ENCODE results near the gene IGF1.
"Not testable (repeated sequence)": the region's sequence is repeated elsewhere in the genome, so short reads cannot be mapped to it uniquely, and the experiment has no call there.

The IGF1 gene

GRCh38 chr12:102463659-102464249 lies 16.6 kb downstream of the IGF1 start:
- Histone ChIP-seq H3K9me3 (no peaks in the 10 kb centered on the region), H3K36me3 (replicated peaks) (no peaks in the 10 kb centered on the region), H3K4me3 (no peak overlapping the region), H3K27me3 (ENCODE audit: low read depth) (0 out of 2 replicates have a peak, but pooled peaks cover 2% of the 10 kb centered on the region), H3K4me1 (no peaks in the 10 kb centered on the region)
- no peak for DNase-seq (ENCODE audit: low spot score in 2 of 2)
- in situ Hi-C loops (cut with MboI; ENCODE audit: low sequenced_read_pairs) = no loop called here

DNA sequence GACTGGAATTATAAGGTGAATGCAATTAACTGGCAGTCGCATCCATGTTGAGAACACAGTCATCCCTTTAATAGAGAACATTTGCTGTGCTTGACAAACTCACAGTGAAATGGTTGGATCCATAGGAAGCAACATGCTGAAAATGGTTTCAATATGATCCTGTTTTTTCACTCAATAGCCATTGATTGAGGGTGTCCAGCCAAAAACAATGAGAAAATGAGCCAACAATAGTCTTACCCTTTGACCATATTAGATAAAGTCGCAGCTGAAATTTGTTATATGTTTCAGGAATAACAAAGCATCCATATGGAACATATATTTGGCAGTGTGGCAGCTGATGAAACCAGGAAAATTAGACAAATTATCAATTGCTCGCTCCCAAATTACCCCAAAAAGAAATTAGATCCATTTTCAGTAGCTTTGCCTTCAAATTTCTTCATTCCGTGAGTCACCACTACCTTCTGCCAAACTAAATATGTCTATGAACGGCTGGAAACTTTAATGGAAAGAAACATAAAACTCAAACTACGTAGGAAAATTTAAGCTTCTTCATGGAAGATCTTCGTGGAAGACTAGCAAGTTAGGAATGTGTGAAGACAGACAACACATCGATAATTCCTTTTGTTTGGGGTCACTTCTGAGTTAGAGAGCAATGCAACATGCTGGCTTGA lies 17.4 kb downstream of the IGF1 start:
- Histone ChIP-seq H3K4me3 (no peak overlapping the region), H3K4me1 (no peaks in the 10 kb centered on the region), H3K36me3 (replicated peaks) (no peaks in the 10 kb centered on the region), H3K9me3 (no peaks in the 10 kb centered on the region), H3K27me3 (ENCODE audit: low read depth) (0 out of 2 replicates have a peak, but pooled peaks cover 2% of the 10 kb centered on the region)
- no peak for DNase-seq (ENCODE audit: low spot score in 2 of 2)
- in situ Hi-C loops (cut with MboI; ENCODE audit: low sequenced_read_pairs) = no loop called here

DNA sequence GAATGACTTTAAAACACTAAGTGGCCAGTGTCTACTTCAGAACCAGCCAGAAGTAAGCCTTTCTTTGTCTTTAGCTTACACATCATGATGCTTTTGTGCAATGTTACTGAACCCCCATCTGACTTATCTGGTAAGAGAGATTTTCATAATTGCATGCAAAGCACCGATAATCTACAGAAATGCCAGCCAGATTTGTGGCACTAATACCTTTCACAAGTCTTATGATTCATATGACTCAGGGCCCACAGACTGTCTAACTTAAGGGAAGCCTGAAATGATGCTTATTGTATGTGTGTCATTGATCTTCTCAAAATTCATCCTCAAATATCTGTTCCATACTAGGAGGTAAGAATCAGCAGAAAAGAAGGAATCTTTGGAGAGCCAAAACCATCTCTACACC lies 18.0 kb downstream of the IGF1 start:
- Histone ChIP-seq H3K4me3 (no peak overlapping the region), H3K9me3 (no peaks in the 10 kb centered on the region), H3K27me3 (ENCODE audit: low read depth) (0 out of 2 replicates have a peak, but pooled peaks cover 2% of the 10 kb centered on the region), H3K4me1 (no peaks in the 10 kb centered on the region), H3K36me3 (replicated peaks) (no peaks in the 10 kb centered on the region)
- DNase-seq (ENCODE audit: low spot score in 2 of 2) = no peak
- in situ Hi-C loops (cut with MboI; ENCODE audit: low sequenced_read_pairs) = no loop called here

DNA sequence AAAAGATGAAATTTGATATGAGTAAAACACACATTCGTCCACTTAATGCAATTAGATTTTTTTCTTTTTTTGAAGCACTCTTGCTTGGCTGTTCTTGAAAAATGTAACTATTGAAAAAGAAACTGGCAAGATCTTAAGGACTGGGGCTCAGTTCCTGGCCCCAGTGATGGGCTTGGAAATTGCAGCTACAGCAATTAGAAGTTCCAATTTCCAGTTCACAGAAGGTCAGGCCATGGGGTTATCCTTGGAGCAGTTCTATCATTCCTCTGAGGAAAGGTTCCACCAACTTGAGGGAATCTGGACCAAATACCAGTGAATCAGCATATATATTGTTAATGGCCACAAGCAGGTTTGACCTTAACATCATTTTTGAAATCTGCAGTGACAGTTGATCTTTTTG lies 18.9 kb downstream of the IGF1 start:
- H3K4me3 ChIP-seq = no peak overlapping the region
- in situ Hi-C loops (cut with MboI; ENCODE audit: low sequenced_read_pairs) = no loop called here
- H3K4me1 ChIP-seq = no peaks in the 10 kb centered on the region
- no peaks in the 10 kb centered on the region for H3K36me3 ChIP-seq (replicated peaks)
- no peak for DNase-seq (ENCODE audit: low spot score in 2 of 2)
- H3K27me3 ChIP-seq (ENCODE audit: low read depth) = 0 out of 2 replicates have a peak, but pooled peaks cover 2% of the 10 kb centered on the region
- H3K9me3 ChIP-seq = no peaks in the 10 kb centered on the region

DNA sequence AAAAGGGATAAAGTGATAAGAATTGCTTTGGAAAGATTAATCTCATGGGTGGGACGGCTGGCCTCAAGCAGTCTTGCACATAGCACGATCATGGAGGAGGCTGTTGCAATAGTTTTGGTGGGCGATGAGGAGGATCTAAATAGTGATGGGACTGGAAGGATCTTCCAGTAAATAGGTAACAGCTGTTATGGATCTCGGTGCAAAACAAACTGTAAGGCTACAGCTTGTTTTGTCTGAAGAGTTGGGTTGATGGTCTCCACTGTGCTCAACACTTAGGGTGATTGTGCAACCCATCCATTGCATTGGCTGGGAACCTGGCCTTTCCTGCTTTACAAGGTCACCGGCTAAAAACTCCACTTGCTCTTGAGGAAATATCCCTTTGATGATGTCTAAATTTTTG lies 21.0 kb downstream of the IGF1 start:
- H3K4me3 ChIP-seq = no peak overlapping the region
- 0 out of 2 replicates have a peak, but pooled peaks cover 5% of the 10 kb centered on the region for H3K27me3 ChIP-seq (ENCODE audit: low read depth)
- H3K36me3 ChIP-seq (replicated peaks) = no peaks in the 10 kb centered on the region
- H3K4me1 ChIP-seq = no peaks in the 10 kb centered on the region
- in situ Hi-C loops (cut with MboI; ENCODE audit: low sequenced_read_pairs) = no loop called here
- DNase-seq (ENCODE audit: low spot score in 2 of 2) = no peak
- no peaks in the 10 kb centered on the region for H3K9me3 ChIP-seq

DNA sequence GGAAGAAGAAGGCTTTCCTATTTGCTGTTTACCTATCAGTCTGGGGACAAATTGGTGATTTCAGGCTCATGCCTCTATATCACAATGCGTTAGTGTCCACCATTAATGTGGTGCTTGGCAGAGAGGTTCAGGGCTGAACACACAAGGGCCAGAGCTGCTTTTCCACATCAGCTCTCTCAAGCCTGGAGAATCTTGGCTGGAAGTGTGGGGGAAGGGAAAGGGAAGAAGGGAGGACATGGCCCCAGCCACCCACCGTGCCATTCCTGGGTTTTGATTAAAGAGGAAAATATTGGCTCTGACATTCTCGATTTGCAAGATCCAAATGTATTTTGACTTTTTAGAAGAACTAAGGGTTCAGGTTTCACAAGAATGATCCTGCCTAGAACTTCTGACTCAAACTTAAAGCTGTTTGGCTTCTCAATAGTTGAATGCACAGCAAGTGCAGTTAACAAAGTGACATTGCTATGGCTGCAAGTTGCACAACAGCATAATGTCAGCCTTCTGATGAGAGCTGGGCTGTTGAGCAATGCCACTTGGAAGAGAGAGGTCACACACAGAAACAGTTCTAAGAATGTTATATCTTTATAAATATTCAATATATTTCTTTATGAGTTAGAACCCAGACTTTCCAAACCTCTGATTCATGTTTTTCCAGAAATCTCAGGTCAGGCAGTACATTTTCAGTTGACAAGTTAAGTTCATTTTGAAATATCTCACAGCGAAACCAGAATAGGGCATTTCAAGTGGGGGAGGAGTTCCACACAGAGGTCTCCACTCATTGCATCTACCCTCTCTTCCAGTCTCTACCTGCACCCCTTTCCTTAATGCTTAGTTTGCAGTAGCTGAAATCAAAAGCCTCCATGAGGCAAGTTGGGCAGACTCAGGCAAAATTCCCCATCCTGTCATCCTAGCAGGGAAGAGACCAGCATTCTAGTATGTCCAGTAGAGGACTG lies 25.3 kb downstream of the IGF1 start:
- H3K9me3 ChIP-seq = no peaks in the 10 kb centered on the region
- no peak overlapping the region for H3K4me3 ChIP-seq
- no peaks in the 10 kb centered on the region for H3K36me3 ChIP-seq (replicated peaks)
- H3K4me1 ChIP-seq = no peaks in the 10 kb centered on the region
- 0 out of 2 replicates have a peak, but pooled peaks cover 3% of the 10 kb centered on the region for H3K27me3 ChIP-seq (ENCODE audit: low read depth)
- in situ Hi-C loops (cut with MboI; ENCODE audit: low sequenced_read_pairs) = no loop called here
- no peak for DNase-seq (ENCODE audit: low spot score in 2 of 2)

GRCh38 chr12:102454330-102454729 lies 26.0 kb downstream of the IGF1 start:
- Histone ChIP-seq H3K4me3 (no peak overlapping the region), H3K27me3 (ENCODE audit: low read depth) (0 out of 2 replicates have a peak, but pooled peaks cover 3% of the 10 kb centered on the region), H3K9me3 (no peaks in the 10 kb centered on the region), H3K36me3 (replicated peaks) (no peaks in the 10 kb centered on the region), H3K4me1 (no peaks in the 10 kb centered on the region)
- in situ Hi-C loops (cut with MboI; ENCODE audit: low sequenced_read_pairs) = no loop called here
- DNase-seq (ENCODE audit: low spot score in 2 of 2) = no peak

DNA sequence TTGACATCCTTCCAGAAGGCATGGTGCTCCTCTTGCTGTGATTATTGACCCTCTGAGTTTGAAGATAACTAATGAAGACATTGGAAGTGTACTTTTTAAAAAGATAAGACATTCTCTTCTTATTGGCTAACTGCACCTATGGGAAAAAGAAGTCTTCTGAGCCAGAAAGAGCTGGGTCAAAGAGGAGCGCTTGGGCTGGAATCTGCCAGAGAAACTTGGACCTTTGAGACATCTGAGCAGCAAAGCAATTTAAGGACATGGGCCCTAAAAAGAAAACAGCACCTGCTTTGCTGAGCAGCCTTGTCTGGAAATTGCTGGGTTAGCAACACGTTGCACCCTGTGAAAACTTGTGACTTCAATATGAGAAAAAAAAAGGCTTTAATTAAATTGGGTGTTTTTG lies 27.8 kb downstream of the IGF1 start:
- no peak overlapping the region for H3K4me3 ChIP-seq
- H3K36me3 ChIP-seq (replicated peaks) = no peaks in the 10 kb centered on the region
- no peaks in the 10 kb centered on the region for H3K9me3 ChIP-seq
- in situ Hi-C loops (cut with MboI; ENCODE audit: low sequenced_read_pairs) = no loop called here
- 0 out of 2 replicates have a peak, but pooled peaks cover 3% of the 10 kb centered on the region for H3K27me3 ChIP-seq (ENCODE audit: low read depth)
- no peak for DNase-seq (ENCODE audit: low spot score in 2 of 2)
- H3K4me1 ChIP-seq = no peaks in the 10 kb centered on the region

DNA sequence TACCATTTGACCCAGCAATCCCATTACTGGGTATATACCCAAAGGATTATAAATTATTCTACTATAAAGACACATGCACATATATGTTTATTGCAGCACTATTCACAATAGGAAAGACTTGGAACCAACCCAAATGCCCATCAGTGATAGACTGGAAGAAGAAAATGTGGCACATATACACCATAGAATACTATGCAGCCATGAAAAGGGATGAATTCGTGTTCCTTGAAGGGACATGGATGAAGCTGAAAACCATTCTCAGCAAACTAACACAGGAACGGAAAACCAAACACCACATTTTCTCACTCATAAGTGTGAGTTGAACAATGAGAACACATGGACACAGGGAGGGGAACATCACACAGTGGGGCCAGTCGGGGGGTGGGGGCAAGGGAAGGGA lies 31.3 kb downstream of the IGF1 start:
- H3K9me3 ChIP-seq; H3K36me3 ChIP-seq (replicated peaks); DNase-seq (ENCODE audit: low spot score in 2 of 2); H3K27me3 ChIP-seq (ENCODE audit: low read depth); H3K4me3 ChIP-seq; H3K4me1 ChIP-seq; in situ Hi-C loops (cut with MboI; ENCODE audit: low sequenced_read_pairs): not testable (repeated sequence)

- in situ Hi-C loops (cut with MboI; ENCODE audit: low sequenced_read_pairs); H3K27me3 ChIP-seq (ENCODE audit: low read depth); H3K36me3 ChIP-seq (replicated peaks); H3K9me3 ChIP-seq; DNase-seq (ENCODE audit: low spot score in 2 of 2); H3K4me3 ChIP-seq; H3K4me1 ChIP-seq: not testable (repeated sequence)
Measured at GRCh38 chr12:102447426-102447825, 32.9 kb downstream of the IGF1 start.

GRCh38 chr12:102444707-102445106 lies 35.7 kb downstream of the IGF1 start:
- Histone ChIP-seq H3K9me3 (no peaks in the 10 kb centered on the region), H3K4me3 (no peak overlapping the region), H3K36me3 (replicated peaks) (no peaks in the 10 kb centered on the region), H3K4me1 (no peaks in the 10 kb centered on the region), H3K27me3 (ENCODE audit: low read depth) (no peaks in the 10 kb centered on the region)
- no peak for DNase-seq (ENCODE audit: low spot score in 2 of 2)
- in situ Hi-C loops (cut with MboI; ENCODE audit: low sequenced_read_pairs) = no loop called here

- H3K36me3 ChIP-seq (replicated peaks) = no peaks in the 10 kb centered on the region
- in situ Hi-C loops (cut with MboI; ENCODE audit: low sequenced_read_pairs) = no loop called here
Measured at GRCh38 chr12:102444093-102444492, 36.3 kb downstream of the IGF1 start.

DNA sequence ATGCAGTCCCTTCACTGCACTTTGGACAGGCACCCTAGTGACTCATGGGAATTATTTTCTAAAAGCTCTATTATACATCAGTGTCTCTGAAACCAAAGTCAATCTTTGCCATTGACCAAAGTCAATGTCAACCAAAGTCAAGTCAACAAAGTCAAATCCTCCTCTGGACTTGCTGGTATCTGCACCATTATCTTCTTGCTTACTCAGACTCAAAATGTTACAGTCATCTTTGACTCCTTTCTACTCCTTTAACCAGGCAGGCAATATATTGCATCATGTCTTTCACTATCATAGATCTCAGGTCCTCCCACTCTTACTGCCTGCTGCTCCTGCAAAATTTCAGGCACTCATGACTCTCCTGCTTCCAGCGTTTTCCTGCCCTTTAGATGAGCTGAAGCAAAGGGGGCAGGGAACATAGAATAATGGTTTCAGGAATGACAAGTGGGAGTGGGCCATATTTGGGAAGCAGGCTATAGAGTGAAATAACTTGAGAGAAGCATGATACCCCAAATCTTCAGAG lies 39.2 kb downstream of the IGF1 start:
- Histone ChIP-seq H3K9me3 (no peaks in the 10 kb centered on the region), H3K4me3 (no peak overlapping the region)
- in situ Hi-C loops (cut with MboI; ENCODE audit: low sequenced_read_pairs) = no loop called here

More at GRCh38 chr12:102444093-102444492, 36.3 kb downstream of the IGF1 start:
- no peak overlapping the region for H3K4me3 ChIP-seq
- no peak for DNase-seq (ENCODE audit: low spot score in 2 of 2)
- H3K4me1 ChIP-seq = no peaks in the 10 kb centered on the region
- no peaks in the 10 kb centered on the region for H3K9me3 ChIP-seq
- no peaks in the 10 kb centered on the region for H3K27me3 ChIP-seq (ENCODE audit: low read depth)

More for the DNA sequence above, 39.2 kb downstream of the IGF1 start:
- no peaks in the 10 kb centered on the region for H3K36me3 ChIP-seq (replicated peaks)
- no peaks in the 10 kb centered on the region for H3K27me3 ChIP-seq (ENCODE audit: low read depth)
- H3K4me1 ChIP-seq = peaks cover 5% of the 10 kb centered on the region
- DNase-seq (ENCODE audit: low spot score in 2 of 2) = no peak

All from HAP-1 (cell line).